ENCODE results near the gene RASL11A. TPM values are rescaled to one million over a fixed set of nuclear protein-coding genes. Genes with fewer than 3 reads are reported as not detected.

The RASL11A gene
- total RNA-seq, 1 experiment from 2014 or later, result 2.7 TPM

GRCh38 chr13:27264648-27265047 is 6.0 kb upstream of the RASL11A start:
- H2AFZ ChIP-seq (ENCODE audit: low read length), result no peak overlapping the region
- TF ChIP-seq CTCF (conservative IDR thresholded peaks at IDR 0.05), result no peak

More at GRCh38 chr13:27264648-27265047, 6.0 kb upstream of the RASL11A start:
- Histone ChIP-seq H2BK5ac (ENCODE audit: insufficient read length, low read length) (no peak overlapping the region), H2BK15ac (ENCODE audit: low read depth, low read length) (no peak overlapping the region), H3K9me3 (ENCODE audit: control insufficient read depth, low read depth, low read length) (no peaks in the 10 kb centered on the region), H2BK12ac (ENCODE audit: insufficient read length, low read depth, low read length) (no peak overlapping the region), H4K91ac (ENCODE audit: insufficient read length, low read depth, low read length) (no peak overlapping the region), H4K5ac (ENCODE audit: insufficient read length, low read depth, low read length) (no peak overlapping the region), H3K23me2 (ENCODE audit: insufficient read length, low read depth, low read length, poor library complexity, severe bottlenecking) (no peaks in the 10 kb centered on the region), H2AK5ac (ENCODE audit: insufficient read length, low read length) (no peak overlapping the region), H3K14ac (ENCODE audit: insufficient read depth, low read length) (no peak overlapping the region), H3K9ac (ENCODE audit: extremely low read depth, insufficient read length, low read length) (no peak overlapping the region), H3K56ac (ENCODE audit: insufficient read length, low read depth, low read length) (no peak overlapping the region), H3K4ac (ENCODE audit: low read depth, low read length) (no peak overlapping the region), H4K8ac (replicated peaks; ENCODE audit: insufficient read length, low read depth, low read length) (no peak overlapping the region), H3K23ac (ENCODE audit: insufficient read length, low read depth, low read length) (no peak overlapping the region), H3K27me3 (ENCODE audit: insufficient read depth, low read length) (no peaks in the 10 kb centered on the region), H2BK120ac (ENCODE audit: low read depth, low read length, poor library complexity, severe bottlenecking) (no peak overlapping the region), H4K20me1 (ENCODE audit: control insufficient read depth, insufficient read depth, insufficient read length) (no peaks in the 10 kb centered on the region), H3K27ac (ENCODE audit: insufficient read length, low read depth, low read length) (no peak overlapping the region), H3K4me2 (ENCODE audit: insufficient read depth, insufficient read length, low read length) (no peak overlapping the region), H3K79me2 (ENCODE audit: insufficient read depth, low read length) (no peaks in the 10 kb centered on the region), H3T11ph (ENCODE audit: low read length) (no peak overlapping the region), H3K79me1 (ENCODE audit: insufficient read depth, low read depth, low read length, poor library complexity, severe bottlenecking) (no peaks in the 10 kb centered on the region), H3K4me1 (ENCODE audit: insufficient read depth, low read length) (peaks cover 6% of the 10 kb centered on the region; the same call in 1 of the 2 replicates), H2BK20ac (ENCODE audit: low read depth, low read length, poor library complexity, severe bottlenecking) (no peak overlapping the region), H3K18ac (ENCODE audit: insufficient read length, low read depth, low read length) (no peak overlapping the region)
- Mint-ChIP-seq H3K4me1 (peaks cover 15% of the 10 kb centered on the region in 2 experiments), H3K4me3 (no peak overlapping the region), H3K27ac (no peak overlapping the region), H3K36me3 (ENCODE audit: insufficient read depth in 1 of 3, low read depth in 3 of 3) (peaks cover 0 to 4% (median 0%) of the 10 kb centered on the region in 3 experiments; a peak in 4 of 7 replicates), H3K9me3 (no peaks in the 10 kb centered on the region; a peak in 1 of 5 replicates), H3K27me3 (ENCODE audit: low read depth) (peaks cover 20% of the 10 kb centered on the region)
- WGBS (ENCODE audit: extremely low coverage, insufficient read length, low lambda C conversion rate), result no CpG with 5 or more reads among the region's 1 CpG
- no peak for DNase-seq

Measured in H9 (cell line).